Stomach (tissue), 4 donors: ENCODE results near the gene PARP4.

Experiments
- EP300 ChIP-seq: sonication (generic); formaldehyde crosslinking; IDR thresholded peaks from one replicate; pipeline ENCODE4 v1.6.1; 2017; ENCODE audit warnings: antibody characterized with exemption
- POLR2A ChIP-seq, 4 donors: fragments of 450-650 bp; IDR thresholded peaks; one replicate each; pipeline ENCODE4 v1.6.1; 2016; ENCODE audit warnings: antibody characterized with exemption in 4 of 4, control low read depth in 2 of 4, mild to moderate bottlenecking in 1 of 4, moderate library complexity in 1 of 4

GRCh38 chr13:24502533-24503378 is 9.8 kb downstream of the PARP4 start:
- TF ChIP-seq EP300 (no peak), POLR2A (IDR thresholded peaks at IDR 0.05) (no peak)
